ENCODE data around the gene INTS6.

The INTS6 gene

DNA sequence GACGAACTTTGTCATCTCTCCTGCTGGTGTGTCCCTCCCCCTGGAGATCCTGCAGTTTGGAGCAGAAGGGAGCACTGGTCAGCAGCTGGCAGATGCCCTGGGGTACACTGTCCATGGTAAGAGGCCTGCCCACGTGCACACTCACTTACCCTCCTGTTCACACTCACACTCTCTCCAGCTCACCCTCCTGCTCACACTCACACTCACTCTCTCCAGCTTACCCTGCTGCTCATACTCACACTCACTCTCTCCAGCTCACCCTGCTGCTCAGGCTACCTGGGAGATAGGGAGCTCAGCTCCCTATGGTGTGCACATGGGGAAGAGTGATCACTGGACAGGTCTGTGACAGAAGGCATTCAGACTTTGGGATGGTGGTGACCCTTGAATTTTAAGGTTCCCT, 111.6 kb downstream of the INTS6 start:
- DNase-seq, result no peak

DNA sequence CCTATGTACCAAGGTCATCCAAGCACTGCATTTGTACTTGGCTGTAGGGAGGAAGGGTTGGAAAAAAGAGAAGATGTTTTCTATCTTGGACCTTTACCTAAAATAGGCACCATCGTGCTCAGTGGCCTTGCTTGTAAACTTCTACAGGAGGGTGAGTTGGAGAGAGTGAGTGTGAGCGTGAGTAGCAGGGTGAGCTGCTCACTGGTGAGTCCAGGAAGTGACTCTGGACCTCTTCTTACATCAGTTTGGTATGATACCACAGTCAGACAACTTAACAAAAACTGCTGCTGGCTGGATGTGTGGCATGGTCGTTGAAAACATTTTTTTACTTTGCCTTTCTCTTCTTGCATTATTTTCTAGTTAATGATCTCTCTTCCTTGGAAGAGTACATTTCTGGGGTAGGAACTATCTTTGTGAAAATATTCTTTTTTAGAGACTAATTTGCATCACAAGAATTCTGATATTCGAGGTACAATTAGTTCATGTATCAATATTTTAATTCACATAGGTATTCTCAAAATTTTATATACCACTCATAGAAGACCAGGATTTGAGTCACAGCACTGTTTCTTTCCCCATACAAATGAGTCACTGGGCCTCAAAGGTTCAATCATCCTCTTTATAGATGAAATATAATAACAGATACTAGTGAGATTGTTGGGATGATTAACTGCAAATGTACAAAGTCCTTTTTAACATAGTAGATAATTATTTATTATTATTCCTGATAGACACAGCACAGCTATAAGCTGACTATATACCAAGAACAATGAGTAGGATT, 112.7 kb downstream of the INTS6 start:
- no peak for DNase-seq

DNA sequence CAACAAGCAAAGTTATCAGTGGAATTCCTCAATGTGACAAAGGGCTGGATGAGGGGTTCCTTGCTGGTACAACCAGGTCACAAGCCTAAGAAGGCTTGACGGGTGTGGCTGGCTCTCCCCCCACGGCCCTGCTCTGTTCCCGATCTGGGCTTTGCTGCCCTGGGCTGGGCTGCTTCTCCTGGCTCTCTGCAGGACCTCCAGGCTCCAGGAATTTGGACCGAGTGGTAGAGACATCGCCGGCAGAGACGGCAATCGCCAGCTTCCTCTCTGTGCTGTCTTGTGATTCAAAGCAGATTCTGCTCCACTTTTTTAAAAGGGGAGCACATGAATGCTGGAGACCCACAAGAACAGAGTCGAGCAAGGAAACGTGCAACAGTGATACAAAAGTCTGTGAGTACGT, 113.5 kb downstream of the INTS6 start, which contains the start of gene SERPINE3:
SERPINE3 (plus strand) TSS at position 338 of the 400 bp plus-strand sequence. CDS start 1,401 bp downstream, outside the sequence.
- no peak for DNase-seq

DNA sequence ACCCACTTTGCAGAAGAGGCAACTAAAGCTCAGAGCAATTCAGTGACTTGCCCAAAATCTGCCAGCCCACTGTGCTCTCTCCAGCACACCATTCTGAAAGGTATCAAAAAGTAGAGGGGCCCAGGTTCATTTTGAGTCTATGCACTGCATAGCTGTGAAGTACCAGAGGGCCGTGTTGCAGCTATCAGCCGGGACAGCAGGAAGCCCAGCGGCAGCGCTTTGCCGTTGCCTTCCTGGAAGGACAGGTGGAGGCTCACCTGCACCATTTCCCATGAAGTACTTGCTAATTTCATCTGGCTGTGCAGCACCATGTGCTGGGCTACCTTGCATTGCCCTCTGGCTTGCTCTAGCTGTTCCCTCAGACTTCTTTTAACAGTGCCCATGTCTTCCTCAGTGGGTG, 116.1 kb downstream of the INTS6 start:
- no peak for DNase-seq

DNA sequence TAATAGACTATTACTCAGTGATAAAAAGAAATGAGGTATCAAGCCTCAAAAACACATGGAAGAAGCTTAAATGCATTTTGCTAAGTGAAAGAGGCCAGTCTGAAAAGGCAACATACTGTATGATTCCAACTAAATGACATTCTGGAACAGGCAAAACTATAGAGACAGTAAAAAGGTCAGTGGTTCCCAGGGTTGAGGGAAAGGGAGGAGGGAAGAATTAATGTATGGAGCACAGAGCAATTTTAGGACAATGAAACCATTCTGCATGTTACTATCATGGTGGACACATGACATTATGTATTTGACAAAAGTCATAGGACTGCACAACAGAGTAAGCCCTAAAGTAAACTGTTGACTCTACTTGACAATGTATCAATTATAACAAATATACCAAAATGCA, 119.0 kb downstream of the INTS6 start:
- no peak for DNase-seq

DNA sequence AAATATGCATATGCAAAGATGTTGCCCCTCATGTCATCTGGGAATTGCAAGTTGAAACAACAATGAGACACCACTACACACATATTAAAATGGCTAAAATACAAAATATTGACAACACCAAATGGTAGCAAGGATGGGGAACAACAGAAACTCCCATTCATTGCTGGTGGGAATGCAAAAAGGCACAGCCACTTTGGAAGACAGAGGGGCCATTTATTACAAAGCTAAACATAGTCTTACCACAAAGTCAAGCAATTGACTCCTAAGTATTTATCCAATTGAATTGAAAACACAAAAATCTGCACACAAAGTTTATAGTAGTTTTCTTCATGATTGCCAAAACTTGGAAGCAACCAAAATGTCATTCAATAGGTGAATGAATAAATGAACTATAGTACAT, 119.4 kb downstream of the INTS6 start:
- DNase-seq, result no peak

DNA sequence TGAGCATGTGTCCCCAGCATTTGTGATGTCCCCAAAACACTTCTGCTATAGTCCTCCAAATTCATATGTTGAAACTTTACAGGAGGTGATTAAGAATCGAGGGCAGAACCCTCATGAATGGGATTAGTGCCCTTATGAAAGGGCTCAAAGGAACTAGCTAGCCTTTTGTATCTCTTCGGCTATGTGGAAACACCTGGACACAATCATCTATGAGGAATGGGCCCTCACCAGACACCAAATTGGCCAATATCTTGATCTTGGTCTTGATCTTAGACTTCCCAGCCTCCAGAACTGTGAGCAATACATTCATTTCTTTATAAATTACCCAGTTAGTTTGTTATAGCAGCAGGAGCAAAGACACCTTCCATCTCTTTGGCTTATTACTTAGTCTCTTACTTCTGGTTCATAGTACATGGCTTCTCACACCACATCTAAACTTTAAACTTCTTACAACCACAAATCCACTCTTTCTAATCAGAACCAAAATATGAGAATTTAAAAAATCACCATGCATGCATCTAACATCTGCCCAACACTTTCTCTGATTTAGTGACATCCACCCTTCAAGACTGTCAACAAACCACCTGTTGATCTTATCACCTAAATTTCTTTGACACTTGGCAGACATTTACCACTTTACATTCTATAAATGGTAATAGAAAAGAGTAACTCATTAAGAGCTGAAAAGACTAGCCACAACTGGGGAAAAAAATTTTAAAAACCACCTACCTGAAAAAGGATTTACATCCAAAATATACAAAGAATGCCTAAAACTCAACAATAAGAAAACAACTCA, 120.1 kb downstream of the INTS6 start:
- no peak for DNase-seq

DNA sequence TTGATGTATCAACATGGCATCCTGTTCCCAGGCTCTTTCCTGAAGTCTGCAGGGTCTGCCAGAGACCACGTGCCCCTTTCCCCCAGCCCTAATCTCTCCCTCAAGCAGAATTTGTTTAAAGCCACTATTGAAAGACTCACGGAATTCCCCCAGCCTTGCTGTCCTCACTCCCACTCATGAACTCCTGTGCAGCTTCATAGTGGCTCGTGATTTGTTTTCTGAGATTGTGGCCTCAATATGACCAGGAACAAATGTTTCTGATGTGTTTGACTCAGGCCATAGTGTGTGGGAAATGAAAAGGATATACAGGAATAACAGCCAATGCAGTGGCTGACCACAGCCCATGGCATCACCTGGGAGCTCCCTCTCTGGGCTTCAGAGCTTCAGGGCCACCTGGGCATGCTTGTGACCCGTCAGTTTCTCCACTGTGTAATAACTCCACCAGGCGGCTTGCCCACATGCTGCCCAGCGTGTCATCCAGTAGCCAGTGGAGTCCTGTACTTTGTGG, 121.4 kb downstream of the INTS6 start:
- DNase-seq, result no peak

DNA sequence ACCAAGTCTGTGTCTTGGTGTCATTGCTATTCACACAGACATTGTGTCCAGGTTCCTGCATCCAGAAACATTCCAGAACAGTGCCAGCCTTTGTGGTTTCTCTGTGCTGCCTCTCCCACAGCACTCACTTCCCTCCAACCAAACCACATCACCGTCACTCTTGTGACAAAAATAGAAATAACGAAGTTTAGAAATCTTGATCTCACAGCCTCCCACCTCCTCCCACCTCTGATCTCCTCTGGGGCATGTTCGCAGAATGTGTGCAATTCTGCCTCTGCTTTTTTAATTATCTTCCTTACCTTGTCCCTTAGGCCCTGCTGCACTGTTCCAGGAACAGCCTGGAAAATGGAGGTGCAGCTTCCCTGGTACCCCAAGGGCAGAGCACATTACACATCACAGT, 122.0 kb downstream of the INTS6 start:
- DNase-seq, result no peak

DNA sequence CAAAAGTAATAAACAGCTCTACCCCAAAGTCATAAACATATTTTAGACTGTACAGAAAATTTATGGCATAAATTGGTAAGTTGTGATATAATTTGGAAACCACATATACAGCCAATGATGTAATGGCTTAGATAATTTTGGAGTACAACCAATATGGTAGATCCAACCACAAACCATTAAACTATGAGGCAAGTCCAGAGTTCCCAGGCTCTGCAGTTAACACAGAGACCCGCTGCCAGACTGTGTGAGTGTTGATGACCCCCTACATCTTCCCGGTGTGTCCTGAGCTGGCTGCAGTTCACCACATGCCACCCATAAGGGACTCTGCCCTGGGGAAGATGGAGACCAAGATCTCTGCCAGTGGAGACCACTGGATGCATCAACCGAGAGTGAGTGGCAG, 123.2 kb downstream of the INTS6 start:
- no peak for DNase-seq

DNA sequence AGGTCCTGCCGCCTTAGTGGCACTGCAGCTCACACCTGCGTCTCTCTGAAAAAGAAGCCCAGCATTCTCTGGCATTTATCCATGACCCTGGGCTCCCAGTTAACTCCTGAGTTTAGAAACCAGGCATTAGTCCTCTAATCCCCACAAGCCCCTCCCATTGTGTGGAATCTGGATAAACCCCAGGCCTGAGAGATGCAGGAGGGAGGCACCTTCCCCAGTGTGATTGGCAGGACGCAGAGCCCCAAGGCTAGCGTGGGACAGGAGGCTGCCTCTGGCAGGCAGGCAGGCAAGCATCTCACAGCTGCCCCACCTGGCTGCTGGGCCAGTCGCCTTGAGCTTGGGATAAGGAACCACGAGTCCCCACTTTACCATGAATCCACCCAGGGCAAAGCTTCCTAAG, 124.3 kb downstream of the INTS6 start:
- DNase-seq, result no peak

DNA sequence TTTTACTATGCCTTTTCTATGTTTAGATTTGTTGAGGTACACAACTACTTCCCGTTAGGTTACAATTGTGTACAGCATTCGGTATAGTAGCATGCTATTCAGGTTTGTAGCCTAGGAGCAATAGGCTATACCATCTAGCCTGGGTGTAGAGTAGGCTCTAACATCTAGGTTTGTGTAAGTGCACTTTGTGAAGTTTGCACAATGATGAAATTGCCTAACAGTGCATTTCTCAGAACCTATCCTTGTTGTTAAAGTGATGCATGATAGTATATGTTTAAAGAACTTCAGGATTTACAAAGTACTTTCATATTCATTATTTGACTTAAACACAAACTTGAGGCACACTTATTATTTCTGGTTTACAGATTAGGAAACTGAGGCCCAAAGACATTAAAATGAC, 124.9 kb downstream of the INTS6 start:
- DNase-seq, result no peak

DNA sequence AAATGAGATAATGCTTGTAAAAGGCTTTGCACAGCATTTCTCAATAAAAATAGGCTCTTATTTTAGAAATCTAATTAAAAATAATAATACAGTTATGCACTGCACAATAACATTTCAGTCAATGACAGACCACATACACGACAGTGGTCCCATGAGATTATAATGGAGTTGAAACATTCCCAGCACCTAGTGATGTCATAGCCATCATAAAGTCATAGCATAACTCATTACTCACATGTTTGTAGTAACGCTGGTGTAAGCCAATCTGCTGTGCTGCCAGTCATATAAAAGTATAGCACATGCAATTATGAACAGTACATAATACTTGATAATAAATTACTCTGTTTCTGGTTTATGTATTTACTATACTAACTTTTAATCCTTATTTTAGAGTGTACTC, 126.1 kb downstream of the INTS6 start:
- DNase-seq, result no peak

DNA sequence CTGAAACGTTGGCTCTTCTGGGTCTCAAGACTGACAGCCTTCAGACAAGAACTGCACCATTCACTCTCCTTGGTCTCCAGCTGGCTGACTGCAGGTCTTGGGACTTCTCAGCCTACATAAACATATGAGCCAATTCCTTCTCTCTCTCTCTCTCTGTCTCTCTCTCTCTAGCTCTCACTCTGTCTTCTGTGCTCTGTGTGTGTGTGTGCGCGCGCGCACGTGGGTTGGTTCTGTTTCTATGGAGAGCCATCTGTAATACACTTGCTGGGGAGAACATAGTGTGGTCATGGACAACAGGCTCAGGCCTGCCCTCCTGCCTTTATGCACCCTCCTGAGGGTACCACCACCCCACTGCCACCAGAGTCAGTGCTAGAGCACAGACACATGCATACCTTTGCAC, 127.0 kb downstream of the INTS6 start:
- no peak for DNase-seq

DNA sequence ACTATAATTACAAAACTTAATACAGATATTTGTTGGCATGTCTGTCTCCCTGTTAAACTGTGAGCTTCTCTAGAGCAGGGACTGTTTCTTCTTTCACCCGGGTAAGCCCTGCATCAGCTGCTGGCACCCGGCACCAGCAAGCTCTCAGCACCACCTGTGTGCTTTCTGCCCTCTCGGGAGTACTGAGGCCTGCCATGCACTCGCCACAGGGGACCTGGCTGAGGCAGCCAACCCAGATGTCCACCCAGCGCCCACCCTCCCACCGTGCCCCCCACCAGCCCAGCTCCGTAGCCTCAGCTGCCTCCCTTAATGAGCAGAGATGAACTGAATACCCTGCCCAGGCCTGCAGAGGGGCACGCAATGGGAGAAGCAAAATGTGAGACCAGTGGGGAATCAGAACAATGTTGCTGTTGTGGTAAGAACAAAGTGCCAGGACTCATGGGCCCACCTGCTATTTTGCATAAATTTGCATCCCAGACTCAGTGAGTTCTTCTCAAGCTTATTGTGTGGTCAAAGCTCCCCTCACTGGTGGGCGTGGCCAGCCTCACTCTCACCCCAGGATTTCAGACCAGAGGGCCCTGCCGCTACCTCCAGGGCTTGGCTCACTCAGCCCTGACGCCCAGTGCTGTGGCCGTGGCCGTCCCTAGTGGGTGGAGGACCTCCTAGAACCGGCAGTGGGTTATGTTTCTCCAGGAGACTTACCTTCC, 128.0 kb downstream of the INTS6 start:
- DNase-seq, result no peak

DNA sequence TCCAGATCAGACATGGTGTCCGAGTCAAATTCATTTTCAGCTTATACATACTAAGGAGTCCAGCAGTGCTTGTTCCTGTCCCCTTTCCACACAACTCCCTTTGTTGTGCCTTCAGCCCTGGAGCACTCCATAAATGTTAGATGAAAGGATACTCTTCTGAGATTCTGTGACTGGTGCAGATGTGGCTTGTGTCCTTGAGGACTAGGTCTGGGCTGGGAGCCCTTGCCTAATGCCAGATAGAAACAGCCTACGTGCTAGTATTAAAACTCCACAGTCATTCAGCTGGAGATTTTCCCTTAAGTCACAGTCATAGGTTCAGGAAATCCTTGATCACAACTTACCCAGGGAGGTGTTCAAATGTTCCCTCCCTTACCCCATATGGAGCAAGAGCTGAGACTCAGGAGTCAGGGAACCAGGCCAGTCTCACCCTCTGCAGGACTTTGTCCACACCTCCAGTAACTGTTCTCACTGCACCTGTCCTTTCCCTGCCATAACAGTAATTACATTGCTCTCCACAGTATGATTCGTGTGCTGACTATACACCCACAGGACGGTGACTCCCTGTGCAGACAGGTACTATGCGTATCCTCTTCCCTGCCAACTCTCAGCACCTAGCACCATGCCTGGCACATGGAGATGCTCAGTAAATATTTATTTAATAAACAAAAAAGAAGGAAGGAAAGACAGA, 128.9 kb downstream of the INTS6 start:
- no peak for DNase-seq

DNA sequence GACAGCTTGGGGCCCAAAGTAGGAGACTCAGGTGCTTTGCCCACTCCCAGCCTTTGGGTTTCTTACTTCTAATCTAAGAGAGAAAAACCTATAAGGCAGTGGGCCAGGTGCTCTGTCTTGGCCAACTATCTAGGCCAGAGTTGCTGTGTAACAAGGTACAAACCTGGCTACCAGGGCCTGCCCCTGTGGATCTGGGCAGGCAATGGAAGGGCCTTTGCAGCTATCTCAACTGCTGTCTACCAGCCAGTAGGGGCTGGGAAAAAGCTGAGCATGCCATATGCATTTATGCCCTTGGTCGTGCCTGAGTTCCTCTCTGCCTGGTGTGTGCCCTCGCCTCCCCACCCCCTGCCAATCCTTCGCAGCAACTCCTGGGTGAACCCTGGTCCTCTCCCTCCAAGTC, 130.0 kb downstream of the INTS6 start:
- DNase-seq, result no peak

DNA sequence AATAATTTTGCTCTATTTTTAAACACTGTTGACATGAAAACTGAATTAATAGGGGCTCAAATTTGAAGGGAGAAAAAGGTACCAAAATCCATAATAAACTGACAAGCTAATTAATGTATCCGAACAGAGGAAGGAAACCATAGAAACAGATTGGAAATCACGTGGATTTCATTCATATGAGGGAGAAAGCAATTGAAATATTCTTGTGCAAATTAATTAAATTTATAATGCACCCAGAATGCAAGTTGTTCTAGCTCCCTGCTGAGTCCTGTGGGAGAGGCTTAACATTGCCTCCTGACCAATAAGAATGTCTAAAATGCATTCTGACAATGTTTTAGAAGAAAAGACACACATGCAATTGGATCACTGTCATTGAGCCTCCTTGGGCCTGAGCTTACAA, 131.0 kb downstream of the INTS6 start:
- DNase-seq, result no peak

DNA sequence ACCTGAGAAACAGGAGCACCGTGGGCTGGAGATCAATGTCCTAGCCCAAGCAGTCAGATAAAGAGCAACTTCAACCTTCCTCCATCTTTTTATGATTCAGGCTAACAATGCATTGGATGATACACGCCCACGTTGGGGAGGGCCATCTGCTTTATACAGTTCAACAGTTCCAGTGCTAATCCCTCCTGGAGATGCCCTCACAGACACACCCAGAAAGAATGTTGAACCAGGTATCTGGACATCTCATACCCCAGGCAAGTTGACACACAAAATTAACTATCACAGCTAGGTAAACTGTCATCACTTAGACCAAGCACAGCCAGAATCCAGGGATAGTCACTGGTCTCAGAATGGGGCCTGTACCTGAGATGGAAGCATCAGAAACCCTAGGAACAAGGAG, 134.0 kb downstream of the INTS6 start:
- DNase-seq, result no peak

DNA sequence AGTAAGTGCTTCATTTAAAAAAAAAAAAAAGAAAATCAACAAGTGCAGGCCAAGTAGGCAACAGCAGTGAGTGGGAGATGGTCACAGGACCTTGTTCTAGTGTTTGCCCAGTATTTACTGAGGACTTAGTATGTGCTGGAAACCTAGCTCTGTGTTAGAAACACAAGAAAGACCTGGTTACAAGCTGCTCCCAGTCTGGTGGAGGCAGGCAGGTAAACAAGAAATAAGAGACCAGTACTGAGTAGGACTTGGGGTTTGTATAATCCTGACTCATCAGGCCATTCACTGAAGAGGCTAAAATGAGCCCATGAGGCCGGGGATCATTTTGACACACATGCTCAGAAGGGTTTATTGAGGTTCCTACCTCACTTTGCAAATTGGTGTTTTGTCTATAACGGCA, 134.8 kb downstream of the INTS6 start:
- DNase-seq, result no peak

DNA sequence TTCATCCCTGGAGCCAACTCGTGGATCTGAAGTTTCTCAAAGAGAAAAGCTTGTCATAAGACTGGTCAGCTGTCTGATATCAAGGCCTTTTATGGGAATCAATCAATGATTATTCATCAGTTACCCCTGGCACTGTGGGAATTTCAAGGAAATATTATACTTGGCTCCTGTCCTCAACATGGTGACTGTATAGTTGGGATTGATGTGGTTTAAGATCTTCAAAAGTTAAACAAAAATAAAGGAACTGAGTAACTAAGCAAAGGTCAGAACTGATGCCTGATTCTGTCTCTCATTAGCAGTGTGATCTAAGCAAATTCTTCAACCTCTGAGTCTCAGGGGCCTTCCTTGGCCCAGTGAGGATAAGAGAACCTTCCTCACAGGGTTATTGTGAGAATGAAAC, 135.6 kb downstream of the INTS6 start:
- DNase-seq, result no peak

DNA sequence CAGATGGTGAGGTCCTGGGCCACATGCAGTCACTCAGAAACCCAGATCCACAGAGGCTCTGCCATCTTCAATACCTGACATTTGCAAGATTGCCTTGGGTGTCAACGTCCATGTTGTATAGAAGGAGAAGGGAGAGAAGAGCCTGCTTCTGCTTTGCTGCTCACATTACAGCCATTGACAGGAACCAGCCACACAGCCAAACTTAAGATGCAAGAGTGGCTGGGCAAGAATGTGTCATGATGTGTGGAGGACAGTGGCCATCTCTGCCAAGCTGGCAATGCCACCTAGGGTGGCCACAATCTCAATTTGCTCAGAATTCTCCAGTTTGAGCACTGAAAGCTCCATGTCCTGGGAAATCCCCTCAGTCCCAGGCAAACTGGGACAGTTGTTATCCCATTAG, 139.2 kb downstream of the INTS6 start:
- DNase-seq, result no peak

DNA sequence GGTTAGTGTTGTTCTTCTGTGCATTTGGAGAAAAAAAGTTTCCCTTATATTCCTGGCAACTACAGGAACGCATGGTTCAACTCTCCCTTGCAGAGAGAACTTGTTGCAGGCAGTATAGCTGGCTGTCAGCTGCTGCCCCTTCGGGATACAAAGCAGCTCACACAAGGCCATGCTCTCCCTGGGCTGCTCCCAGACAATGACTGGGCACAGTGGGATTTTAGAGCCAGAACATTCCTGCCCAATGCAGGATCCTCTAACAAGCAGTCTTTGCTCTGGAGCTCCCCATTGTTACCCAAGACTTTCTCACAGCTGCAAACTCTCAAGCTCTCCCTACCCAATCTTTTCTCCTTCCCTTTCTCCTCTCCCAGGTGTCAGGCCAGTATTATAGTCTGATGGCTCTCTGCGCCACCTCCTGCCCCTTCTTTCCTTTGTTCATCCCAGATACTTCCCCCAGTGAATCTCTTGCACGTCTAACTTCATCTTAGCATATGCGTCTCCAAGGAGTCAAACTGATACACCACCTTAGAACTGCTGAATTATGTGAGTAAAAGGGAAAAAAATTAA, 140.8 kb downstream of the INTS6 start:
- no peak for DNase-seq
